Measurements from ENCODE around the gene DMXL1.

DMXL1 gene

DNA sequence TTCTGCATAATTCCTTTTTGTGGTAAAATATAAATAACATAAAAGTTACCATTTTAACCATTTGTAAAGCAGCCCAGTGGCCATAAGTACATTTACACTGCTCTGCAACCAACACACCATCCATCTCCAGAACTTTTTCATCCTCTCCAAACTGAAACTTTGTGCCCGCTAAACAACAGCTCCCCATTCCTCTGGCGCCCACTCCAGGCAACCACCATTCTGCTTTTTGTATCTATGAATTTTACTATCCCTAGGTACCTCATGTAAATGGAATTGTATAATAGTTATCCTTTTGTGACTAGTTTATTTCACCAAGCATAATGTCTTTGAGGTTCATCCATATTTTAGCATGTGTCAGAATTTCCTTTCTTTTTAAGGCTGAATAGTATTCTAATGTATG lies 141.1 kb downstream of the DMXL1 start:
- Histone ChIP-seq H3K4me3 (ENCODE audit: insufficient read length, low read depth) (no peak overlapping the region), H3K9me3 (ENCODE audit: insufficient read depth, low read length) (no peaks in the 10 kb centered on the region), H3K36me3 (ENCODE audit: insufficient read depth, insufficient read length, low read length) (no peaks in the 10 kb centered on the region), H3K4me1 (ENCODE audit: insufficient read depth, insufficient read length) (no peaks in the 10 kb centered on the region), H3K27me3 (ENCODE audit: insufficient read depth, insufficient read length) (no peaks in the 10 kb centered on the region), H3K9ac (ENCODE audit: insufficient read length, low read depth) (no peak overlapping the region)
- no peak for TF ChIP-seq YY1 (IDR thresholded peaks at IDR 0.05; ENCODE audit: insufficient read depth, insufficient read length)
- TF ChIP-seq SUZ12 (IDR thresholded peaks at IDR 0.05; ENCODE audit: extremely low read depth, insufficient read depth, insufficient read length) = no peak
- no peak for DNase-seq (ENCODE audit: low read depth, low spot score)

GRCh38 chr5:119212676-119213075 lies 141.8 kb downstream of the DMXL1 start:
- H3K4me3 ChIP-seq (ENCODE audit: insufficient read length, low read depth) = no peak overlapping the region
- H3K9me3 ChIP-seq (ENCODE audit: insufficient read depth, low read length) = no peaks in the 10 kb centered on the region
- TF ChIP-seq YY1 (IDR thresholded peaks at IDR 0.05; ENCODE audit: insufficient read depth, insufficient read length) = no peak
- TF ChIP-seq SUZ12 (IDR thresholded peaks at IDR 0.05; ENCODE audit: extremely low read depth, insufficient read depth, insufficient read length) = no peak
- no peak for TF ChIP-seq ZNF274 (IDR thresholded peaks at IDR 0.05; ENCODE audit: low read depth, low read length)
- no peak overlapping the region for H3K9ac ChIP-seq (ENCODE audit: insufficient read length, low read depth)
- H3K36me3 ChIP-seq (ENCODE audit: insufficient read depth, insufficient read length, low read length) = no peaks in the 10 kb centered on the region
- no peaks in the 10 kb centered on the region for H3K27me3 ChIP-seq (ENCODE audit: insufficient read depth, insufficient read length)
- H3K4me1 ChIP-seq (ENCODE audit: insufficient read depth, insufficient read length) = no peaks in the 10 kb centered on the region
- no peak for DNase-seq (ENCODE audit: low read depth, low spot score)

DNA sequence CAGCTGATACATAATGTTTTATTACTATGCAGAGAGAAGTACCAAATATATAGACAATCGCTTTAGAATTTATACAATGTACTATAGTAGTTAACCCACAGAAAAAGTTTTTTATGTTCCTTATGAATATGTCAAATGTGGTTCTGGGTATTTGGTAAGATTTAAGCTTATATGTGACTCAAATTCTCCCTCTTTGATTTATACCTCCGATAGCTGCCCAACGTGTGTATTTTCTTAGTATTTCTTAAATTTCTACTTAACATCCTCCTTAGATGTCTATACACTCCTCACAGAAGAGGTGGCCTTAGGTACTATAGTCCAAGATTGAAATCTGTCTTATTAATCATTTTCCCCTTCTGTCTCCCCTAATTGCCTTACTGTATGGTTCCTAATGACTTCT lies 146.3 kb downstream of the DMXL1 start:
- no peak for DNase-seq (ENCODE audit: low read depth, low spot score)
- H3K4me1 ChIP-seq (ENCODE audit: insufficient read depth, insufficient read length) = no peaks in the 10 kb centered on the region
- no peak overlapping the region for H3K4me3 ChIP-seq (ENCODE audit: insufficient read length, low read depth)
- no peaks in the 10 kb centered on the region for H3K36me3 ChIP-seq (ENCODE audit: insufficient read depth, insufficient read length, low read length)
- H3K27me3 ChIP-seq (ENCODE audit: insufficient read depth, insufficient read length) = no peaks in the 10 kb centered on the region
- no peak overlapping the region for H3K9ac ChIP-seq (ENCODE audit: insufficient read length, low read depth)
- no peak for TF ChIP-seq SUZ12 (IDR thresholded peaks at IDR 0.05; ENCODE audit: extremely low read depth, insufficient read depth, insufficient read length)
- no peak for TF ChIP-seq ZNF274 (IDR thresholded peaks at IDR 0.05; ENCODE audit: low read depth, low read length)
- no peak for TF ChIP-seq YY1 (IDR thresholded peaks at IDR 0.05; ENCODE audit: insufficient read depth, insufficient read length)
- H3K9me3 ChIP-seq (ENCODE audit: insufficient read depth, low read length) = no peaks in the 10 kb centered on the region

GRCh38 chr5:119218830-119219782 lies 148.2 kb downstream of the DMXL1 start:
- no peak for DNase-seq (ENCODE audit: low read depth, low spot score)
- TF ChIP-seq YY1 (IDR thresholded peaks at IDR 0.05; ENCODE audit: insufficient read depth, insufficient read length) (no peak), SUZ12 (IDR thresholded peaks at IDR 0.05; ENCODE audit: extremely low read depth, insufficient read depth, insufficient read length) (no peak), ZNF274 (IDR thresholded peaks at IDR 0.05; ENCODE audit: low read depth, low read length) (no peak)
- H3K9me3 ChIP-seq (ENCODE audit: insufficient read depth, low read length) = no peaks in the 10 kb centered on the region

GRCh38 chr5:119220576-119221197 lies 149.8 kb downstream of the DMXL1 start:
- no peaks in the 10 kb centered on the region for H3K27me3 ChIP-seq (ENCODE audit: insufficient read depth, insufficient read length)
- no peaks in the 10 kb centered on the region for H3K9me3 ChIP-seq (ENCODE audit: insufficient read depth, low read length)
- no peaks in the 10 kb centered on the region for H3K4me1 ChIP-seq (ENCODE audit: insufficient read depth, insufficient read length)
- H3K4me3 ChIP-seq (ENCODE audit: insufficient read length, low read depth) = no peak overlapping the region
- H3K9ac ChIP-seq (ENCODE audit: insufficient read length, low read depth) = no peak overlapping the region
- H3K36me3 ChIP-seq (ENCODE audit: insufficient read depth, insufficient read length, low read length) = no peaks in the 10 kb centered on the region
- DNase-seq (ENCODE audit: low read depth, low spot score) = no peak
- no peak for TF ChIP-seq YY1 (IDR thresholded peaks at IDR 0.05; ENCODE audit: insufficient read depth, insufficient read length)
- TF ChIP-seq SUZ12 (IDR thresholded peaks at IDR 0.05; ENCODE audit: extremely low read depth, insufficient read depth, insufficient read length) = no peak
- TF ChIP-seq ZNF274 (IDR thresholded peaks at IDR 0.05; ENCODE audit: low read depth, low read length) = no peak

More at GRCh38 chr5:119218830-119219782, 148.2 kb downstream of the DMXL1 start:
- no peaks in the 10 kb centered on the region for H3K4me1 ChIP-seq (ENCODE audit: insufficient read depth, insufficient read length)
- no peak overlapping the region for H3K4me3 ChIP-seq (ENCODE audit: insufficient read length, low read depth)
- H3K36me3 ChIP-seq (ENCODE audit: insufficient read depth, insufficient read length, low read length) = no peaks in the 10 kb centered on the region
- no peak overlapping the region for H3K9ac ChIP-seq (ENCODE audit: insufficient read length, low read depth)
- H3K27me3 ChIP-seq (ENCODE audit: insufficient read depth, insufficient read length) = no peaks in the 10 kb centered on the region

- DNase-seq (ENCODE audit: low read depth, low spot score) = no peak
- TF ChIP-seq YY1 (IDR thresholded peaks at IDR 0.05; ENCODE audit: insufficient read depth, insufficient read length) = no peak
- TF ChIP-seq SUZ12 (IDR thresholded peaks at IDR 0.05; ENCODE audit: extremely low read depth, insufficient read depth, insufficient read length) = no peak
- TF ChIP-seq ZNF274 (IDR thresholded peaks at IDR 0.05; ENCODE audit: low read depth, low read length) = no peak
- Histone ChIP-seq H3K9ac (ENCODE audit: insufficient read length, low read depth) (no peak overlapping the region), H3K36me3 (ENCODE audit: insufficient read depth, insufficient read length, low read length) (no peaks in the 10 kb centered on the region), H3K4me1 (ENCODE audit: insufficient read depth, insufficient read length) (no peaks in the 10 kb centered on the region), H3K9me3 (ENCODE audit: insufficient read depth, low read length) (no peaks in the 10 kb centered on the region), H3K4me3 (ENCODE audit: insufficient read length, low read depth) (no peak overlapping the region), H3K27me3 (ENCODE audit: insufficient read depth, insufficient read length) (no peaks in the 10 kb centered on the region)
Measured at GRCh38 chr5:119221330-119221729, 150.4 kb downstream of the DMXL1 start.

- Histone ChIP-seq H3K27me3 (ENCODE audit: insufficient read depth, insufficient read length) (no peaks in the 10 kb centered on the region), H3K9me3 (ENCODE audit: insufficient read depth, low read length) (no peaks in the 10 kb centered on the region), H3K9ac (ENCODE audit: insufficient read length, low read depth) (no peak overlapping the region), H3K4me1 (ENCODE audit: insufficient read depth, insufficient read length) (no peaks in the 10 kb centered on the region), H3K36me3 (ENCODE audit: insufficient read depth, insufficient read length, low read length) (no peaks in the 10 kb centered on the region), H3K4me3 (ENCODE audit: insufficient read length, low read depth) (no peak overlapping the region)
- DNase-seq (ENCODE audit: low read depth, low spot score) = no peak
- TF ChIP-seq SUZ12 (IDR thresholded peaks at IDR 0.05; ENCODE audit: extremely low read depth, insufficient read depth, insufficient read length) = no peak
- TF ChIP-seq YY1 (IDR thresholded peaks at IDR 0.05; ENCODE audit: insufficient read depth, insufficient read length) = no peak
- TF ChIP-seq ZNF274 (IDR thresholded peaks at IDR 0.05; ENCODE audit: low read depth, low read length) = no peak
Measured at GRCh38 chr5:119229950-119230349, 159.1 kb downstream of the DMXL1 start.

Data from NT2/D1 (cell line).